ENCODE measurements around the gene SGCG.

DNA sequence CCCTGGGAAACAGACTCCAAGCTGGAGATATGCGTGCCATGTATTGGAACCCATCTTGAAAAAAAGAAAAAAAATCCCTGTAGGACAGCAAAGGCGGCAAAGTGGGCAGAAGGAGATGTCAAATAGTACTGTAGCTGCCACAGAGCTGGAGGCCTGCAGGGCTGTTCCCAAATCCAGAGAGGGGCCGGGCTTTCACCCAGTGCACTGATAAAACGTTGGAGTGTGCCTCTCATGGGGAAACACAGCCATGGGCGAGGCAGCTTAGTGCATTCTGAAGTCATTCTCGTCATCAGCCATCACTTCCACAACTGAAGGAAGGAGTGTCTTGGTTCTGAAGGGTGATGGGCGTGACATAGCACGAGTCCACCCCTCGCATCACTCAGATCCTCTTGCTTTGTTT, 4.8 kb downstream of the SGCG start:
- TF ChIP-seq CTCF (IDR thresholded peaks at IDR 0.05) (no peak), POLR2A (IDR thresholded peaks at IDR 0.05) (no peak), POLR2AphosphoS5 (IDR thresholded peaks at IDR 0.05) (no peak)

All from sigmoid colon (tissue), 4 donors.